GM12878 (cell line): ENCODE data around the gene CCNL2. TPM values are rescaled to one million over a fixed set of nuclear protein-coding genes. Genes with fewer than 3 reads are reported as not detected.

Experiments used
- ATAC-seq: fragments of 200-7000 bp; cut with Tn5 transposase; 3 replicates; pipeline ENCODE4 v1.9.1; 2020; ENCODE audit warnings: mild to moderate bottlenecking, moderate library complexity
- BruUV-seq: library from RNA; stranded (reverse); fragments of 400-500 nt; replicated peaks from 2 replicates; lab custom pipeline; 2021; lab: Mats Ljungman, UMichigan
- CTCF ChIA-PET: fragments of 300-600 bp; sonication (Branson Sonifier 250); formaldehyde crosslinking; extraction: SDS; loops from one replicate; lab custom pipeline; 2021; ENCODE audit warnings: inconsistent platforms; lab: Yijun Ruan, JAX
- POLR2A ChIA-PET: fragments of 350-600 bp; formaldehyde crosslinking; extraction: SDS; loops from one replicate; lab custom pipeline; 2021; ENCODE audit warnings: inconsistent platforms; lab: Charles Lee
- RAD21 ChIA-PET: fragments of 300-600 bp; sonication (Branson Sonifier 250); formaldehyde crosslinking; loops from one replicate; lab custom pipeline; 2023; ENCODE audit warnings: antibody characterized with exemption; ENCODE audit not compliant: unreplicated experiment; lab: Charles Lee
- SMC1A ChIA-PET: fragments of 300-600 bp; sonication (Branson Sonifier 250); formaldehyde crosslinking; loops from one replicate; lab custom pipeline; 2023; ENCODE audit not compliant: unreplicated experiment, uncharacterized antibody; lab: Charles Lee
- DNase-seq: peaks from one replicate; pipeline ENCODE4 v3.0.0-alpha.2; 2011; ENCODE audit warnings: low read depth, low spot score
- FAIRE-seq: peaks from 3 replicates; lab custom pipeline; 2011; peaks lifted over from hg19 to GRCh38; lab: Jason Lieb, UNC
- H2AFZ ChIP-seq: 2 replicates; pipeline ENCODE4 v1.6.0; 2011; ENCODE audit warnings: low read depth, low read length, control low read depth; ENCODE audit not compliant: control insufficient read depth
- H3K27ac ChIP-seq: 2 replicates; pipeline ENCODE4 v1.5.1; 2011; ENCODE audit warnings: control low read depth; ENCODE audit not compliant: control insufficient read depth, insufficient read depth
- H3K27me3 ChIP-seq, 2 experiments: replicated peaks in 1 of 2; 2 replicates each; pipeline versions ENCODE4 v1.6.0 to v1.6.1; 2011; ENCODE audit warnings: low read length in 1 of 2; ENCODE audit not compliant: control insufficient read depth in 2 of 2, insufficient read depth in 2 of 2
- H3K36me3 ChIP-seq, 2 experiments: 2 replicates each; pipeline ENCODE4 v1.5.1; 2011; ENCODE audit warnings: low read length in 1 of 2; ENCODE audit not compliant: control insufficient read depth in 2 of 2, insufficient read depth in 2 of 2
- H3K4me1 ChIP-seq: 2 replicates; pipeline ENCODE4 v1.6.1; 2011; ENCODE audit warnings: mild to moderate bottlenecking, low read length, moderate library complexity, mixed read lengths; ENCODE audit not compliant: control insufficient read depth, insufficient read depth
- H3K4me2 ChIP-seq: 2 replicates; pipeline ENCODE4 v1.6.0; 2011; ENCODE audit warnings: control low read depth; ENCODE audit not compliant: control insufficient read depth, insufficient read depth
- H3K4me3 ChIP-seq: fragments of 200-600 bp; sonication (generic); 2 replicates; pipeline ENCODE4 v1.5.1; 2016
- H3K79me2 ChIP-seq: 2 replicates; pipeline ENCODE4 v1.6.0; 2011; ENCODE audit warnings: low read length; ENCODE audit not compliant: control insufficient read depth, insufficient read depth
- H3K9ac ChIP-seq: 2 replicates; pipeline ENCODE4 v1.8.0; 2011; ENCODE audit warnings: low read length, control low read depth, mixed read lengths; ENCODE audit not compliant: control insufficient read depth, insufficient read depth
- H3K9me3 ChIP-seq: replicated peaks from 3 replicates; pipeline ENCODE4 v1.5.1; 2011; ENCODE audit warnings: mild to moderate bottlenecking, low read length; ENCODE audit not compliant: control insufficient read depth, insufficient read depth
- H4K20me1 ChIP-seq: 2 replicates; pipeline ENCODE4 v1.6.0; 2011; ENCODE audit not compliant: control insufficient read depth, insufficient read depth
- ASH2L ChIP-seq: fragments of 300-600, 200-600 bp; sonication (generic); IDR thresholded peaks from 2 replicates; pipeline ENCODE4 v1.6.1; 2017; ENCODE audit warnings: low read depth, mild to moderate bottlenecking, borderline replicate concordance
- DPF2 ChIP-seq: fragments of 450-650 bp; IDR thresholded peaks from 2 replicates; pipeline ENCODE4 v1.6.1; 2017; ENCODE audit warnings: mild to moderate bottlenecking
- ESRRA ChIP-seq: IDR thresholded peaks from 2 replicates; pipeline ENCODE4 v1.6.1; 2012; ENCODE audit warnings: mild to moderate bottlenecking, low read length, improper control_type of control experiment
- LARP7 ChIP-seq: fragments of 450-650 bp; IDR thresholded peaks from 2 replicates; pipeline ENCODE4 v1.6.1; 2017; ENCODE audit warnings: mild to moderate bottlenecking
- MYB ChIP-seq: fragments of 150-350 bp; IDR thresholded peaks from 2 replicates; pipeline ENCODE4 v1.6.1; 2014; ENCODE audit warnings: mild to moderate bottlenecking, low read depth, low read length, borderline replicate concordance
- MYC ChIP-seq: IDR thresholded peaks from 2 replicates; pipeline ENCODE4 v1.6.1; 2011; ENCODE audit warnings: mild to moderate bottlenecking, low read length, moderate library complexity, inconsistent platforms; ENCODE audit not compliant: insufficient read depth, insufficient replicate concordance, insufficient read length, severe bottlenecking
- NR2C2 ChIP-seq: IDR thresholded peaks from 2 replicates; pipeline ENCODE4 v1.6.1; 2011; ENCODE audit warnings: borderline replicate concordance, low read depth; ENCODE audit not compliant: control insufficient read depth, insufficient read length
- POLR2A ChIP-seq: IDR thresholded peaks from 2 replicates; pipeline ENCODE4 v1.6.1; 2011; ENCODE audit warnings: low read depth, mild to moderate bottlenecking, low read length
- POLR2AphosphoS2 ChIP-seq: IDR thresholded peaks from 2 replicates; pipeline ENCODE4 v1.6.1; 2011; ENCODE audit warnings: low read depth, mild to moderate bottlenecking, low read length, improper control_type of control experiment, moderate library complexity
- POLR2AphosphoS5 ChIP-seq: IDR thresholded peaks from 2 replicates; pipeline ENCODE4 v1.6.1; 2011; ENCODE audit warnings: mild to moderate bottlenecking, low read length, inconsistent platforms
- RBBP5 ChIP-seq: fragments of 200-600 bp; sonication (generic); conservative IDR thresholded peaks from 2 replicates; pipeline ENCODE4 v1.6.1; 2016
- SMAD1 ChIP-seq: fragments of 450-650 bp; IDR thresholded peaks from 2 replicates; pipeline ENCODE4 v1.6.1; 2018; ENCODE audit warnings: mild to moderate bottlenecking, low read depth; ENCODE audit not compliant: partially characterized antibody
- SRF ChIP-seq, 2 experiments: IDR thresholded peaks; 2 replicates each; pipeline ENCODE4 v1.6.1; 2011; ENCODE audit warnings: low read depth in 2 of 2, low read length in 2 of 2, mild to moderate bottlenecking in 1 of 2, moderate library complexity in 1 of 2
- STAT1 ChIP-seq: fragments of 450-650 bp; conservative IDR thresholded peaks from 2 replicates; pipeline ENCODE4 v1.6.1; 2014; ENCODE audit warnings: antibody characterized with exemption, mild to moderate bottlenecking
- WGBS: methylation state at CpG from one replicate; pipeline ENCODE4 v1.1.6; 2016; ENCODE audit warnings: low lambda C conversion rate; ENCODE audit not compliant: insufficient replicate concordance, insufficient coverage; ENCODE audit errors: missing lambda C conversion rate; 5-methylcytosine and 5-hydroxymethylcytosine counted together
- in situ Hi-C: fragments of 300-500 bp; cut with MboI; formaldehyde crosslinking; loops from 9 replicates; pipeline ENCODE4 v1.14.3; 2018; ENCODE audit warnings: mixed read lengths
- intact Hi-C: fragments of 100-400 bp; cut with micrococcal nuclease; formaldehyde crosslinking; loops from one replicate; pipeline ENCODE4 v1.14.2; 2022; ENCODE audit not compliant: unreplicated experiment
- polyA plus RNA-seq, 11 experiments: library from polyadenylated mRNA; depleted of rRNA in 4 of 11; unstranded in 6 of 11; stranded (reverse) in 5 of 11; fragments of >200 nt; fragmentation: Nextera tagmentation in 4 of 11; fragmentation: Illumina TruSeq in 1 of 11; extraction: Ambion mirVana in 4 of 11; extraction: Trizol in 1 of 11; gene quantifications; 1 replicate in 1 of 11; 2 replicates in 10 of 11; pipeline versions ENCODE4 v1.2.1 to v1.2.3, GENCODE V29; 2011 to 2016; ENCODE audit warnings: inconsistent platforms in 2 of 11, missing spikeins in 2 of 11, low read depth in 1 of 11
- total RNA-seq, 4 experiments: library from RNA; depleted of rRNA in 3 of 4; stranded (reverse); fragments of >200 nt in 3 of 4; fragmentation: Illumina TruSeq in 1 of 4; extraction: Trizol in 1 of 4; gene quantifications; 2 replicates each; pipeline versions ENCODE4 v1.2.1 to v1.2.3, GENCODE V29; 2013 to 2021
- TF ChIP-seq, protein P1 (sequence below): IDR thresholded peaks from 2 replicates; pipeline ENCODE4 v1.6.1; 2011; ENCODE audit warnings: mild to moderate bottlenecking, low read depth, low read length, moderate library complexity; ENCODE audit not compliant: insufficient replicate concordance
- TF ChIP-seq, protein P2 (sequence below): IDR thresholded peaks from 2 replicates; pipeline ENCODE4 v1.6.1; 2011; ENCODE audit warnings: borderline replicate concordance, low read depth, mild to moderate bottlenecking, moderate library complexity, low read length; ENCODE audit not compliant: insufficient read depth, poor library complexity, severe bottlenecking
- TF ChIP-seq, protein P3 (sequence below): fragments of 450-650 bp; IDR thresholded peaks from 2 replicates; pipeline ENCODE4 v1.6.1; 2017; ENCODE audit warnings: mild to moderate bottlenecking

The CCNL2 gene
- total and polyA plus RNA-seq, 10 of the 15 experiments (the other 5 are each of a cell fraction or from before 2014, with no cell fraction given): 2.1 to 143 (median 101) TPM

DNA sequence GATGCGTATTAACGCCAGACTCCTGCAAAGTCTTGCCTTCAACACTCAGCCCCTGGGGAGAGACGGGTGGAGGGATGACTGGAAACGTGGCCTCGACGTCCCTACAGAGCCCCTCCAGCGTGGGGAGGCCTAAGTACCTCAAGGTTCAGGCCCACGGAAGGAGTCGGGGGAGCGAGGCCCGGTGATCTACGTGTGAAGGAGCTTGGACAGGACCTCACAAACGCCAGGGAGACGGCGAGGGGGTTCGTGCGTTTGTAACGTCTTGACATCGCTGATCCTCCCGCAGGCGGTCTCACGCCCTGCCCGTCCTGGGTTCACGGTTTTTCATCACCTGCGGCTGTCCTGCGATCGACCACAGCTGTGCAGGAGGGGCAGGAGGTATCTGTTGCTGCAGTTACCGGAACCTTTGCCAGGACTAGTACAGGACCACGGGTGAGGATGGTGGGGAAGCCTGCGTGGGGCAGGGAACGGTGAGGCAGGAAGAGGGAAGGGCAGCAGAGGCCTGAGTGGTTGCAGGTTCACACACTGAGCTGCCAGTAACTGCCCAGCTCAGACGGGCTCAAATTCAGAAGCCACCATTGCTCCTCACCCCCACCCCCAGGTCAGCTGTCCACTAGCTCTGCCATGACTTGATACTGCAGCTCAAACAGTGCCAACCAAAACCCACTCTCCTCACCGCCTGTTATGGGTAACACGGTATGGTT lies 889 bp upstream of the CCNL2 start:
- in situ Hi-C loops: loop anchor here (5.0 kb wide), 1 partner anchor 107 kb away; no protein-coding TSS in a partner anchor
- SMC1A ChIA-PET: interaction anchor here (0.7 to 0.9 kb wide), 2 partner anchors 37 to 42 kb away, joined by 3 read pairs; no protein-coding TSS in a partner anchor
- Histone ChIP-seq H3K4me3 (peak overlapping the region; percentile 77), H3K27me3 (no peaks in the 10 kb centered on the region), H4K20me1 (no peaks in the 10 kb centered on the region; the same call in 1 of the 2 replicates), H3K79me2 (peaks cover 58% of the 10 kb centered on the region), H3K36me3 (peaks cover 20 to 33% of the 10 kb centered on the region in 2 experiments), H3K4me1 (peaks cover 26% of the 10 kb centered on the region), H2AFZ (peak overlapping the region; percentile 37), H3K9me3 (no peaks in the 10 kb centered on the region), H3K27ac (peak overlapping the region; percentile 78), H3K4me2 (peak overlapping the region; percentile 73), H3K9ac (peak overlapping the region; percentile 99)
- CTCF ChIA-PET: interaction anchor here (1.3 to 1.6 kb wide), 5 partner anchors 16 to 41 kb away, joined by 3 to 6 read pairs (median 4); partner anchors contain the start of gene AURKAIP1
- DNase-seq (no peak), FAIRE-seq (no peak), ATAC-seq (peak; percentile 7)
- intact Hi-C loops: loop anchor here (2.0 kb wide), 2 partner anchors 41 to 51 kb away; partner anchors contain the start of gene DVL1
- POLR2A ChIA-PET: interaction anchor here (0.6 to 2.1 kb wide), 5 partner anchors 10 to 38 kb away, joined by 3 to 17 read pairs (median 6); partner anchors contain the start of gene AURKAIP1
- RAD21 ChIA-PET: interaction anchor here (1.0 to 1.7 kb wide), 3 partner anchors 8 to 41 kb away, joined by 3 to 4 read pairs (median 3); no protein-coding TSS in a partner anchor
- under 1% methylated on average over 34 of the region's 34 CpGs for WGBS
- BruUV-seq: TSS peak; percentile 79
- TF ChIP-seq MYB: no peak
- TF ChIP-seq STAT1: no peak
- no peak for TF ChIP-seq MYC
- no peak for TF ChIP-seq ASH2L
- TF ChIP-seq, protein P1, sequence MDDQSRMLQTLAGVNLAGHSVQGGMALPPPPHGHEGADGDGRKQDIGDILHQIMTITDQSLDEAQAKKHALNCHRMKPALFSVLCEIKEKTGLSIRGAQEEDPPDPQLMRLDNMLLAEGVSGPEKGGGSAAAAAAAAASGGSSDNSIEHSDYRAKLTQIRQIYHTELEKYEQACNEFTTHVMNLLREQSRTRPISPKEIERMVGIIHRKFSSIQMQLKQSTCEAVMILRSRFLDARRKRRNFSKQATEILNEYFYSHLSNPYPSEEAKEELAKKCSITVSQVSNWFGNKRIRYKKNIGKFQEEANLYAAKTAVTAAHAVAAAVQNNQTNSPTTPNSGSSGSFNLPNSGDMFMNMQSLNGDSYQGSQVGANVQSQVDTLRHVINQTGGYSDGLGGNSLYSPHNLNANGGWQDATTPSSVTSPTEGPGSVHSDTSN: peak; percentile 31
- TF ChIP-seq LARP7: 0 out of 2 replicates have a peak, but pooled peaks have one; percentile 26
- TF ChIP-seq, protein P2, sequence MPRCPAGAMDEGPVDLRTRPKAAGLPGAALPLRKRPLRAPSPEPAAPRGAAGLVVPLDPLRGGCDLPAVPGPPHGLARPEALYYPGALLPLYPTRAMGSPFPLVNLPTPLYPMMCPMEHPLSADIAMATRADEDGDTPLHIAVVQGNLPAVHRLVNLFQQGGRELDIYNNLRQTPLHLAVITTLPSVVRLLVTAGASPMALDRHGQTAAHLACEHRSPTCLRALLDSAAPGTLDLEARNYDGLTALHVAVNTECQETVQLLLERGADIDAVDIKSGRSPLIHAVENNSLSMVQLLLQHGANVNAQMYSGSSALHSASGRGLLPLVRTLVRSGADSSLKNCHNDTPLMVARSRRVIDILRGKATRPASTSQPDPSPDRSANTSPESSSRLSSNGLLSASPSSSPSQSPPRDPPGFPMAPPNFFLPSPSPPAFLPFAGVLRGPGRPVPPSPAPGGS: peak; percentile 18
- no peak for TF ChIP-seq RBBP5
- no peak for TF ChIP-seq SRF (IDR thresholded peaks at IDR 0.05; ENCODE audit: low read depth in 2 of 2, low read length in 2 of 2)
- no peak for TF ChIP-seq SMAD1
- TF ChIP-seq ESRRA: no peak
- TF ChIP-seq, protein P3, sequence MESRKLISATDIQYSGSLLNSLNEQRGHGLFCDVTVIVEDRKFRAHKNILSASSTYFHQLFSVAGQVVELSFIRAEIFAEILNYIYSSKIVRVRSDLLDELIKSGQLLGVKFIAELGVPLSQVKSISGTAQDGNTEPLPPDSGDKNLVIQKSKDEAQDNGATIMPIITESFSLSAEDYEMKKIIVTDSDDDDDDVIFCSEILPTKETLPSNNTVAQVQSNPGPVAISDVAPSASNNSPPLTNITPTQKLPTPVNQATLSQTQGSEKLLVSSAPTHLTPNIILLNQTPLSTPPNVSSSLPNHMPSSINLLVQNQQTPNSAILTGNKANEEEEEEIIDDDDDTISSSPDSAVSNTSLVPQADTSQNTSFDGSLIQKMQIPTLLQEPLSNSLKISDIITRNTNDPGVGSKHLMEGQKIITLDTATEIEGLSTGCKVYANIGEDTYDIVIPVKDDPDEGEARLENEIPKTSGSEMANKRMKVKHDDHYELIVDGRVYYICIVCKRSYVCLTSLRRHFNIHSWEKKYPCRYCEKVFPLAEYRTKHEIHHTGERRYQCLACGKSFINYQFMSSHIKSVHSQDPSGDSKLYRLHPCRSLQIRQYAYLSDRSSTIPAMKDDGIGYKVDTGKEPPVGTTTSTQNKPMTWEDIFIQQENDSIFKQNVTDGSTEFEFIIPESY: no peak
- TF ChIP-seq POLR2A: peak; percentile 64
- TF ChIP-seq NR2C2: no peak
- TF ChIP-seq POLR2AphosphoS2: peak; percentile 43
- TF ChIP-seq DPF2: no peak
- peak; percentile 65 for TF ChIP-seq POLR2AphosphoS5
